Measurements from ENCODE around the gene EPHB6.

The EPHB6 gene

DNA sequence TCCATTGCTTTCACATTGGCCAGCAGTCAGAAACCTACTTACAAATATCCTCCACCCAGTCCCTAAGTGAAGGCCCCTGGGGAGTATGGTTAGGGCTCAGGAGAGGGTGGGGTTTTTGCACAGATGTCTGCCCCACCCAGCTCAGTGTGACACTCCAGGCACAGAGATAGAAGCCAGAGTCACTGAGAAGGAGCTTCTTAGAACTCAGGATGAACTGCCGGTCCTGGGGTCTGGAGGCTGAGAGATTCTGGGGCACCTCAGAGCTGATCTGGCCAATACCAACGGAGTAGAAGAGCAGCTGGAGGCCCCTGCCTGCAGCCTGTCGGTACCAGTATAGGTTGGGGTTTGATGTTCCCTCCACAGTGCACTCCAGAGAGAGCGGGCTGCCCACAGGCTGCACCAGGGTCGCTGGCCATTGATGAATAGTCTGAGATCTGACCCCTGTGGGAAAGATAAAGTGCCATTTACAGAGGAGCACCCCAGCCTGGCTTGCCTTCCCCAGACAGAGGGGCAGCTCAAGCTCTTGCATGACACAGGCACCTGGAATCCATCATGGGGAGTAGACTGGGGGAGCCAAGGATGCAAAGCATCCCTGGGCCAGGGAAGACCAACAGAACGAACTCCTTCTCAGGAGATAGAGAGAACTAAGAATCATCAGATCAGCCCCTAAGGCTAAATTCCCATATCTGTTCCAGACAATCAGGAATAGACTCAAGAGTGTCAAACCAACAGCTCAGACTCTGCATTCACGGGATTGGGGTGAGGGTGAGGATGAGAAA is 42.2 kb upstream of the EPHB6 start:
- WGBS (ENCODE audit: insufficient coverage, insufficient read length): no CpG with 5 or more reads among the region's 7 CpGs
- Histone ChIP-seq H3K4me3 (ENCODE audit: low read length) (no peak overlapping the region), H3K4me1 (ENCODE audit: control insufficient read depth, insufficient read depth, low read length) (peaks cover 7% of the 10 kb centered on the region), H3K36me3 (ENCODE audit: control insufficient read depth, insufficient read depth, low read length) (no peaks in the 10 kb centered on the region), H3K27ac (ENCODE audit: low read length) (no peak overlapping the region), H3K9me3 (ENCODE audit: control insufficient read depth, insufficient read depth, low read length) (no peaks in the 10 kb centered on the region), H3K27me3 (ENCODE audit: control insufficient read depth, insufficient read depth, low read length) (no peaks in the 10 kb centered on the region)
- DNase-seq (ENCODE audit: low read depth, low spot score): no peak

- no peaks in the 10 kb centered on the region for H3K27me3 ChIP-seq (ENCODE audit: control insufficient read depth, insufficient read depth, low read length)
- WGBS (ENCODE audit: insufficient coverage, insufficient read length): no CpG with 5 or more reads among the region's 2 CpGs
- no peaks in the 10 kb centered on the region for H3K36me3 ChIP-seq (ENCODE audit: control insufficient read depth, insufficient read depth, low read length)
- no peak overlapping the region for H3K4me3 ChIP-seq (ENCODE audit: low read length)
- no peak overlapping the region for H3K27ac ChIP-seq (ENCODE audit: low read length)
- DNase-seq (ENCODE audit: low read depth, low spot score): peak; percentile 48
- H3K4me1 ChIP-seq (ENCODE audit: control insufficient read depth, insufficient read depth, low read length): peaks cover 7% of the 10 kb centered on the region
- no peaks in the 10 kb centered on the region for H3K9me3 ChIP-seq (ENCODE audit: control insufficient read depth, insufficient read depth, low read length)
These were observed 41.6 kb upstream of the EPHB6 start for GRCh38 chr7:142813226-142813625.

- H3K27ac ChIP-seq (ENCODE audit: low read length): no peak overlapping the region
These were observed 41.2 kb upstream of the EPHB6 start for GRCh38 chr7:142813699-142814098.

GRCh38 chr7:142814451-142814850 is 40.4 kb upstream of the EPHB6 start:
- Histone ChIP-seq H3K27me3 (ENCODE audit: control insufficient read depth, insufficient read depth, low read length) (no peaks in the 10 kb centered on the region), H3K27ac (ENCODE audit: low read length) (no peak overlapping the region), H3K9me3 (ENCODE audit: control insufficient read depth, insufficient read depth, low read length) (no peaks in the 10 kb centered on the region), H3K36me3 (ENCODE audit: control insufficient read depth, insufficient read depth, low read length) (no peaks in the 10 kb centered on the region), H3K4me1 (ENCODE audit: control insufficient read depth, insufficient read depth, low read length) (peaks cover 7% of the 10 kb centered on the region), H3K4me3 (ENCODE audit: low read length) (no peak overlapping the region)
- no CpG with 5 or more reads among the region's 2 CpGs for WGBS (ENCODE audit: insufficient coverage, insufficient read length)
- DNase-seq (ENCODE audit: low read depth, low spot score): no peak

More at GRCh38 chr7:142813699-142814098, 41.2 kb upstream of the EPHB6 start:
- no peaks in the 10 kb centered on the region for H3K9me3 ChIP-seq (ENCODE audit: control insufficient read depth, insufficient read depth, low read length)
- H3K36me3 ChIP-seq (ENCODE audit: control insufficient read depth, insufficient read depth, low read length): no peaks in the 10 kb centered on the region
- DNase-seq (ENCODE audit: low read depth, low spot score): no peak
- no peak overlapping the region for H3K4me3 ChIP-seq (ENCODE audit: low read length)
- peaks cover 7% of the 10 kb centered on the region for H3K4me1 ChIP-seq (ENCODE audit: control insufficient read depth, insufficient read depth, low read length)
- no CpG with 5 or more reads among the region's 1 CpG for WGBS (ENCODE audit: insufficient coverage, insufficient read length)
- no peaks in the 10 kb centered on the region for H3K27me3 ChIP-seq (ENCODE audit: control insufficient read depth, insufficient read depth, low read length)

DNA sequence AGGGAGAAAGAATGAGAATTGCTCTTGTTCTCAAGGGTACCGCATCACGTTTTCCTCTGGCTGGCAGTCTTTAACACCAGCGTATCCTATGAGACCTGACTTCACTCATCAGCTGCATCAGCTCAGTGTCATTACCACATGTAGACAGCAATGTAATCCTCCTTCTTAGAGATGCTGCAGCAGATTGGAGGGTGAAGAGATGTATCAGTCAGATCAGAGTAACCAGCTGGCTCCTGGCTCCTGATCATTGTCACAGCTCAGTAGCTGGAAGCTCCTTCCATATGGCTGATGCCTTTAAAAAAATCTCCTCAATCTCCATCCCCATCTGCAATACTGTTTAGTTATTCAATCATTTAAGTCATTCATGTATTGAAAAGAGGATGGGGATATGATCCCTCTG is 39.7 kb upstream of the EPHB6 start:
- no peaks in the 10 kb centered on the region for H3K9me3 ChIP-seq (ENCODE audit: control insufficient read depth, insufficient read depth, low read length)
- H3K36me3 ChIP-seq (ENCODE audit: control insufficient read depth, insufficient read depth, low read length): no peaks in the 10 kb centered on the region
- no peaks in the 10 kb centered on the region for H3K27me3 ChIP-seq (ENCODE audit: control insufficient read depth, insufficient read depth, low read length)
- DNase-seq (ENCODE audit: low read depth, low spot score): no peak
- no CpG with 5 or more reads among the region's 3 CpGs for WGBS (ENCODE audit: insufficient coverage, insufficient read length)
- peaks cover 7% of the 10 kb centered on the region for H3K4me1 ChIP-seq (ENCODE audit: control insufficient read depth, insufficient read depth, low read length)
- no peak overlapping the region for H3K27ac ChIP-seq (ENCODE audit: low read length)
- no peak overlapping the region for H3K4me3 ChIP-seq (ENCODE audit: low read length)

DNA sequence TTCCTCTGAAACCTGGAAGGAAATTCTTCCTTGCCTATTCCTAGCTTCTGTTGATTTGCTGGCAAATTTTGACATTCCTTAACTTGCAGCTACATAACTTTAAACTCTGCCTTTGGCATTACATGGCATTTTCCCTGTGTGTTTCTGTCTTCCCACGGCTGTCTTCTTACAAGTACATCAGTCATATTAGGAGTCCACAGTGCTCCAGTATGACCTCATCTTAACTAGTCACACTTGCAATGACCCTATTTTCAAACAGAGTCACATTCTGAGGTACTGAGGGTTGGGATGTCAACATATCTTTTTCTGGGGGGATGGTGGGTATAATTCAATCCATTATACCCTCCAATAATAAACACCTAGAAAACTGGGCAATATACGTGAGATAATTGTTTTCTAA is 37.4 kb upstream of the EPHB6 start:
- H3K36me3 ChIP-seq (ENCODE audit: control insufficient read depth, insufficient read depth, low read length): no peaks in the 10 kb centered on the region
- H3K27ac ChIP-seq (ENCODE audit: low read length): no peak overlapping the region
- H3K4me1 ChIP-seq (ENCODE audit: control insufficient read depth, insufficient read depth, low read length): peaks cover 6% of the 10 kb centered on the region
- H3K9me3 ChIP-seq (ENCODE audit: control insufficient read depth, insufficient read depth, low read length): no peaks in the 10 kb centered on the region
- no CpG with 5 or more reads among the region's 2 CpGs for WGBS (ENCODE audit: insufficient coverage, insufficient read length)
- no peak overlapping the region for H3K4me3 ChIP-seq (ENCODE audit: low read length)
- no peaks in the 10 kb centered on the region for H3K27me3 ChIP-seq (ENCODE audit: control insufficient read depth, insufficient read depth, low read length)
- no peak for DNase-seq (ENCODE audit: low read depth, low spot score)

GRCh38 chr7:142819530-142819929 is 35.3 kb upstream of the EPHB6 start:
- no peaks in the 10 kb centered on the region for H3K36me3 ChIP-seq (ENCODE audit: control insufficient read depth, insufficient read depth, low read length)
- no peaks in the 10 kb centered on the region for H3K4me1 ChIP-seq (ENCODE audit: control insufficient read depth, insufficient read depth, low read length)
- no peaks in the 10 kb centered on the region for H3K9me3 ChIP-seq (ENCODE audit: control insufficient read depth, insufficient read depth, low read length)
- no peak for DNase-seq (ENCODE audit: low read depth, low spot score)
- H3K4me3 ChIP-seq (ENCODE audit: low read length): no peak overlapping the region
- WGBS (ENCODE audit: insufficient coverage, insufficient read length): no CpG with 5 or more reads among the region's 5 CpGs
- no peaks in the 10 kb centered on the region for H3K27me3 ChIP-seq (ENCODE audit: control insufficient read depth, insufficient read depth, low read length)
- no peak overlapping the region for H3K27ac ChIP-seq (ENCODE audit: low read length)

DNA sequence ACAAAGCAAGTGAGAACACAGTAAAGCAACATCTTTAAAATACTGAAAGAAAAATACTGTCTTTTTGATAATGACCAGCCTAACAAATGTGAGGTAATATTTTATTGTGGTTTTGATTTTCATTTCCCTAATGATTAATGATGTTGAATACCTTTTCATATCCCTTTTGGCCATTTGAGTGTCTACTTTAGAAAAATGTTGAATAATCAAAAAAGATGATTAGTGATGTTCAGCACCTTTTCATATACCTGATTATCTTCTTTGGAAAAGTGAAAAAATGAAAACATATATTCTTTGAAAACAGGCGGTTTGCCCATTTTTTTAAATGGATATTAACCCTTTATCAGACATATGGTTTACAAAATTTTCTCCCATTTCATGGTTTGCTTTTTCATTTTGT is 32.2 kb upstream of the EPHB6 start:
- Histone ChIP-seq H3K4me1 (ENCODE audit: control insufficient read depth, insufficient read depth, low read length) (no peaks in the 10 kb centered on the region), H3K9me3 (ENCODE audit: control insufficient read depth, insufficient read depth, low read length) (no peaks in the 10 kb centered on the region), H3K4me3 (ENCODE audit: low read length) (no peak overlapping the region), H3K27me3 (ENCODE audit: control insufficient read depth, insufficient read depth, low read length) (no peaks in the 10 kb centered on the region), H3K36me3 (ENCODE audit: control insufficient read depth, insufficient read depth, low read length) (no peaks in the 10 kb centered on the region), H3K27ac (ENCODE audit: low read length) (no peak overlapping the region)
- WGBS (ENCODE audit: insufficient coverage, insufficient read length): no CpG with 5 or more reads among the region's 1 CpG
- DNase-seq (ENCODE audit: low read depth, low spot score): no peak

DNA sequence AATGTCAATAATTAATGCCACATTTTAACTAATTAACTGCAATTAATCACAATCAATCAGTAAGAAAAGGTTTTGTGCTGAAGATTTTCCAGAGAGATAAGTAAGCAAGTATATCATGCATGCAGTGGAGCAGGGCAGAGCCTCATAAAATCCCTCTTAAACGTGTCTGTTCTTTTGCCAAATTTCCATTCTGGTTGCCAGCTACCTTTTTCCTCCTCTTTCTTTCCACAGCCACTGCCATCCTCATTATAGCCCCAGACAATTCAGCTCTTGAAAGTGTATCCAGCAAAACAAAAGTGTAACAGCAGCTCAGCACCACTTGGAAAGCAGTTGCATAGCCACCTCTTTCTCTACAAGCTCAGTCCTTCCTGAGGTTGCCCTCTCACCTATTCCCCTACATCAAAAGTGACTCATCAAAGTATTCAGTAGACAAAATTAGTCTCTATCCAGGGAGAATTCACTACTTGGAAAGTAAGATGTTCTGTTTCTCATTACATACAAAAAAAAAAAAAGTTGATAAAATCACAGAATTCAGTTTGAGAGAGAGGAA is 26.9 kb upstream of the EPHB6 start:
- whole genome bisulfite sequencing (ENCODE audit: insufficient coverage, insufficient read length): no CpG with 5 or more reads among the region's 1 CpG
- Histone ChIP-seq H3K27ac (ENCODE audit: low read length) (no peak overlapping the region), H3K4me1 (ENCODE audit: control insufficient read depth, insufficient read depth, low read length) (0 out of 2 replicates have a peak, but pooled peaks cover 1% of the 10 kb centered on the region), H3K9me3 (ENCODE audit: control insufficient read depth, insufficient read depth, low read length) (no peaks in the 10 kb centered on the region), H3K4me3 (ENCODE audit: low read length) (no peak overlapping the region), H3K27me3 (ENCODE audit: control insufficient read depth, insufficient read depth, low read length) (no peaks in the 10 kb centered on the region), H3K36me3 (ENCODE audit: control insufficient read depth, insufficient read depth, low read length) (no peaks in the 10 kb centered on the region)
- no peak for DNase-seq (ENCODE audit: low read depth, low spot score)

GRCh38 chr7:142832417-142832816 is 22.5 kb upstream of the EPHB6 start:
- no peak for DNase-seq (ENCODE audit: low read depth, low spot score)
- Histone ChIP-seq H3K4me3 (ENCODE audit: low read length) (no peak overlapping the region), H3K27ac (ENCODE audit: low read length) (no peak overlapping the region), H3K27me3 (ENCODE audit: control insufficient read depth, insufficient read depth, low read length) (no peaks in the 10 kb centered on the region), H3K36me3 (ENCODE audit: control insufficient read depth, insufficient read depth, low read length) (no peaks in the 10 kb centered on the region), H3K9me3 (ENCODE audit: control insufficient read depth, insufficient read depth, low read length) (no peaks in the 10 kb centered on the region), H3K4me1 (ENCODE audit: control insufficient read depth, insufficient read depth, low read length) (0 out of 2 replicates have a peak, but pooled peaks cover 1% of the 10 kb centered on the region)
- no CpG with 5 or more reads among the region's 2 CpGs for WGBS (ENCODE audit: insufficient coverage, insufficient read length)
